Measurements from ENCODE around the gene ADAMTSL1.

Gene ADAMTSL1

DNA sequence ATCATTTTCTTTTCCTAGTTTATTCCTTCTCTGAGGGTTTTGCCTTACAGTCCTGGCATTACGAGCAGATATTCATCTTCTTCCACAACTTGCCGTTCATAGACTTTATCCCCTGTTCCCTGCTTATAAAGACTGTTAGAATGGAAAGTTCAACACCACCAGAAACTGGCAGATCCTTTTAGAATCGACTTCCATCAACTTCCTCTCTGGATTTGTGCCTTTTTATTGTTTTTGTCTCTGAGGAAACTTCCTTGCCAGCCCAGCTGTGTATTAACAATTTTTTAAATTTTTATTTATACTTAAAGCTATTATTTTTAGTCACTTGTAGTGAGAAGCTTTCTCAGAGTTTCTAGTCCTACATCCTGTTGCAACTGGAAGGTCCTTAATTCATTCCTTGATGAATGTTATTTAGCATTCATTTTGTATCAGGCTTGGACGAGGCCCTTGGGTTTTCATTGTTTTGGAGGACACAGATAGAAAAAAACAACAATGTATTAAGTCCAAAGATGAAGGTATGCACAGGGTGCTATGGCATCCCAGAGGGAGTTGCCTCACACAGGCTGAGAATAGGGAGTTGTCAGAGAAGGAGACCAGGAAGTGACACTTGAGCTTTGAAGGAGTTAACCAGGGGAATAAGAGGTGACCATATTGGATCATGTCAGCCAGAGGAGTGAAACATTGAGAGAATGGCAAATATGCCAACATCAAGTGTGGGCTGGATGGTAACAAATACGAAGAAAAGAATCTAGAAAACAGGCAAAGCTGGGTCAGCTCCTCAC, 81.3 kb downstream of the ADAMTSL1 start:
- DNase-seq (ENCODE audit: low read depth, low spot score), result no peak

DNA sequence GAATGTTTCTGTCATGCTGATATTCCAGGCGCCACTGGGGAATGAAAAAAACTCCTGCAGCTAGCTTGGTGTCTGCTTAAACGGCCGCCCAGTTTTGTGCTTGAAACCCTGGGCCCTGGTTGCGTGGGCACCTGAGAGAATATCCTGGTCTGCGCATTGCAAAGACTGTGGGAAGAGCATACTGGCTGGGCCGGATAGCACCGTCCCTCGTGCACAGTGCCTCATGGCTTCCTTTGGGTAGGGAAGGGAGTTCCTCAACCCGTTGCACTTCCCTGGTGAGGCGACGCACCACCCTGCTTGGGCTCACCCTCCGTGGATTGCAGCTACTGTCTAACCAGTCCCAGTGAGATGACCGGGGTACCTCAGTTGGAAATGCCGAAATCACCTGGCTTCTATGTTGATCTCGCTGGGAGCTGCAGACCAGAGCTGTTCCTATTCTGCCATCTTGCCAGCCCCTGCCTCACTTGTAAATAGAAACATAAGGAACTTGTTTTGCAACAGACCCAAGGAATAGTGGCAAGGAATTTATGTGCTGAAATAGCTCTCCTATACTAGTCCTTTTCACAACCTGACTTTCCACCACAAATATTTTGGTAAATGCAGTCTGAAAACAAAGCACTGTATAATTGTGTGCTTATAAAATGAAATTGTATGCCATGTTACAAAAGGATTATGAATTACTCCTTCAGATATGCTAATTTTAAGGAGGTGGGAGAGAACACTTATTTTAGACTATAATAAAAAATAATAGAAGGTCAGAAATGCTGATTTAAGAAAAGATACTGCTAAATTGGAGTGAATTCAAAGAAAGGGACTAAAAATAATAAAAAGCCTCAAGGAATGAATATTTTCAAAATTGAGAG, 90.3 kb downstream of the ADAMTSL1 start:
- DNase-seq (ENCODE audit: low read depth, low spot score), result no peak

DNA sequence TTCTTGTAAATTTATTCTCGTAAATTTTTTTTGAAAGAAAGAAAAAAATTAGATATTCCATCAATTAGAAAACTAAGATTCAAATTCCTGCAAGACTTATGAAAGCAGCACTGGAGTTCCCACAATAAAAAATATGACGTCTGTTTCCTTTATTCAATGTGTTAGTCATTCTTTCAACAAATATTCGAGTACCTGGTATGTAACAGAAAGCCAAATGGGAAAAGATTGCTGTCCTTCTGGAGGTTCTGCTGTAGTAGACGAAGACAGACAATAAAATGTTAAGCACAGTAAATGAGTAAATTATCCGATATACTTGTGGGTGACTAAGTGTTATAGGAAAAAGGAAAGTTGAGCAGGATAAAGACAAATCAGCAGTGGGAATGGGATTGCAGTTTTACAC, 92.2 kb downstream of the ADAMTSL1 start:
- DNase-seq (ENCODE audit: low read depth, low spot score), result no peak

DNA sequence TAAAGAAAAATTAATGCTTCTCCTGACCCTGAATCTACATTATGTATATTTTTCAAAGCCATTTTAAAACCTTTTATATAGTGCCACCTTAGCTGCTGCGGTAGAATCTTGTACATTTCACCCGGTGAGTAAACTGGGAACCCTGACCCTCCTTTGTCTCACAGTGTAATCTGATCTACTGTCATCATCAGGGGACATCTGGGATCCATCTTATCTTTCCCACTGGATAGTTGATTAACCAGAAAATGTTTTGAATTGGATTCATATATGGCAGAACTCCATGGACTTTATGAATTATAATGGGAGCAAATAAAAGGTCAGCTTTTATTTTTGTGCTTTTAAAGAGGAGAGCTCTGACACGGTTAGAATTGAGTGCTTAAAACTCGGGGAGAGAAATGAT, 95.0 kb downstream of the ADAMTSL1 start:
- no peak for DNase-seq (ENCODE audit: low read depth, low spot score)

DNA sequence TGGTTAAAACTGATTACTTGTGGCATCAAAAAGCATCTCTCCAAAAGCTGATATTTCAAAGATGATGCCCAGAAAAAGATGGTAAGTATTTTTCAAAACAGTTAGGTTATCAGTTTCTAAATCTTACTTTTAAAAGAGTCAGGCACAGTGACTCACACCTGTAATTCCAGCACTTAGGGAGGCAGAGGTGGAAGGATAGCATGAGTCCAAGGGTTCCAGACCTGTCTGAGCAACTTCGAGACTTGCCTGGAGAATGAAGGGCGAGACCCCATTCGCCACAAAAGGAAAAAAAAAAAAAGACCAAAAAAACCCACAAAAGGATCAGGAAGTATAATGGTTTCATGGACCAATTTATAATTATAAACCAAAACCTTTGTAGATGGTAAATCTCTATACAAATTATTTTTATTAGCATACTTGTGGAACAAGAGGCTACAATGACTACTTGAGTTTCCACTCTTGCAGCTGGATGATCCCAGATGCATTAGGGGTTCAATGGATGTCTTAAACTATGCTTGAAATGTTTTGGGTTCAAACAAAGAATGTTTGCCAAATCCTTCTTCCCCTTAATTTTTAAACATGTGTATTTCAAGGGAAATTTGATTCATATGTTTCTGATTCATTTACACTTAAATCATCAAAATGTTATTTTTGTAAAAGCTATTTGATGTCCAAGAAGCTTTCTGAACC, 96.1 kb downstream of the ADAMTSL1 start:
- DNase-seq (ENCODE audit: low read depth, low spot score), result no peak

DNA sequence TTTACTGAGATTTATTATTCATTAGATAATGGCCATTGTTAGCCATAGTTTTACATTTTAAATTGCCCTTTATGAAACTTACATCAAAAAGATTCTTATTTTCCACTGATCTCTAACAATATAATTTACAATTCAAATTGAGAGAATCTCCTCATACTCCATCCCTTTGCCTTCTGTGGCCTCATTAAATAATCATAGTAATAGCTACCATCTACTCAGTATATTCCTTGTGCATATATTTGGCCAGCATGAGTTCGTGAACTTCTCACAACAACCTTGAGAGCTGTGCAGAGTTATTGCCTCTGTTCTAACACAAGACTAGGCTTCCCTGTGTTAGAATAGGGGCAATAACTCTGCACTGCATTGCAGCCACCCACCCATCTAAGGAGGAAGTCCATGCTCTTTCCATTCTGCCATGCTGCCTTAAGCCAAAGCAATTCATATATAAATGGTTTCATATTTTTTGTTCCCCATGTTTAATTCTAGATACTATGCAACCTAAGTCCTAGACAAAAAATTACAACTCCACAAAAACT, 99.1 kb downstream of the ADAMTSL1 start:
- no peak for DNase-seq (ENCODE audit: low read depth, low spot score)

DNA sequence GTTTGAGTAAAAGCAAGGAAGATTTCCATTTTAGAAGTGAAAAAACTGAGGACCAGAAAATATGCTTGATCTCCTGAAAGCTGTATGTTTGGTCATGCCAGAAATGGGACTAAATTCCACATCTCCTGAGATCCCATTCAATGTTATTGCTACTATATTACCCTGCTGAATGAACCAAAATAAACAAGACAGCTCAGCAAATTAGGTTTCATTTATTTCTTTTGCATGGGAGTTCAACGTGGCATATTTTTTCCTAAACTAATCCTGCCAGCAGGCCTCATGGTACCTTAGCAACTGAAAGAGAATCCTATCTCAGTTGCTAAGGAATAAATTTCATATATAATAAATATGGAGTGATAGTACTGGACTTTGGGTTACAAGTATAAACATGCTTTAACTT, 101.7 kb downstream of the ADAMTSL1 start:
- DNase-seq (ENCODE audit: low read depth, low spot score), result no peak

DNA sequence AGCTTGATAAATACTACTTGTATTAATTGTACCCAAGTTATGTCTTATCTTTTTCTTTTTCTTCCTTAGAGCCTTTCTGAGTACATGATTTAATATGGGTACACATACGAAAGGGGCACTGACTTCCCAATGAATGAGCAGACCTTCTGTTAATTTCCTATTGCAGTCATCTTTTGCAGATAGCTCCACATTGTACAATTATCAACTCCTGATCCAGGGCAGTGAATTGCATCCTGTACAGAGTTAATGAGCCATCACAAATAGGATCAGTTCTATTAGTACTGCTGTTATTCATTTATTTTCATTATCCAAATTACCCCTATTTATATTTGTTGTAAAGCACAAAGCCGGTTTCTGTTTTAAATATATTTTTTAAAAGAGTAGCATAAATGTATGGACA, 105.6 kb downstream of the ADAMTSL1 start:
- no peak for DNase-seq (ENCODE audit: low read depth, low spot score)

DNA sequence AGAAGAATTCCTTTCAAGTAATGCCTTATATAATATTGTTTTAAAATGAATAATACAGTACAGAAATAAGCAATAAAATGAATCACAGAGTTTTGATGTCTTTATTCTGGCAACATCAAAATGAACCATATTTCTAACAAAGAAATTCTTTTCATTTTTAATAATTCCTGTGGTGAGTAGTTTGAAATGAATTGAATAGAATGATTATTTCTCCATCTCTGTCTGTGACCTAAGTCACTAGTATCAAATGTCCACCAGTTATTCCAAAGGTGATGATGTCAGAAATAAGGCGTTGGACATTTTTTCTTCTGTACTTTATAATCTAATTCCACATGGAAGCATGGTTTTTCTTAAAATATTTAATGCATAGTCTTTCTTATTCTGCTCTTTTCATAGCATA, 106.2 kb downstream of the ADAMTSL1 start:
- no peak for DNase-seq (ENCODE audit: low read depth, low spot score)

DNA sequence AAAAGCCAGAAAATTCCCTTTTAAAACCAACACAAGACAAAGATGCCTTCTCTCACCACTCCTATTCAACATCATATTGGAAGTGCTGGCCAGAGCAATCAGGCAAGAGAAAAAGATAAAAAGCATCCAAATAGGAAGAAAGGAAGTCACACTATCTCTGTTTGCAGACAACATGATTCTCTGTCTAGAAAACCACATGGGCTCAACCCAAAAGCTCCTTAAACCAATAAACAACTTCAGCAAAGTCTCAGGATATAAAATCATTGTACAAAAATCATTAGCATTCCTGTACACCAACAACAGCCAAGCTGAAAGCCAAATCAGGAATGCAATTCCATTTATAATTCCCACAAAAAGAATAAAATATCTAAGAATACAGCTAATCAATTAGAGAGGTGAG, 112.0 kb downstream of the ADAMTSL1 start:
- no peak for DNase-seq (ENCODE audit: low read depth, low spot score)

DNA sequence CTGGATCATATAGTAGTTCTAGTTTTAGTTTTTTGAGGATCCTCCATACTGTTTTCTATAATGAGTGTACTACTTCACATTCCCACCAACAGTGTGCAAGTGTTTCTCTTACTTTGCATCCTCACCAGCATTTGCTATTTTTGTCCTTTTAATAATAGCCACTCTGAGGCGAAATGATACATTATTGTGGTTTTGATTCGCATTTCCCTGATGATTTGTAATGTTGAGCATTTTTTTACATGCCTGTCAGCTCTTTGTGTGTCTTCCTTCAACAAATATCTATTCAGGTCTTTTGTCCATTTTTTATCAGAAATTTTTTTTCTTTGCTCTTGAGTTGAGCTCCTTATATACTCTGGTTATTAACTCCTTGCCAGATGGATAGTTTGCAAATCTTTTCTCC, 114.0 kb downstream of the ADAMTSL1 start:
- DNase-seq (ENCODE audit: low read depth, low spot score), result no peak

DNA sequence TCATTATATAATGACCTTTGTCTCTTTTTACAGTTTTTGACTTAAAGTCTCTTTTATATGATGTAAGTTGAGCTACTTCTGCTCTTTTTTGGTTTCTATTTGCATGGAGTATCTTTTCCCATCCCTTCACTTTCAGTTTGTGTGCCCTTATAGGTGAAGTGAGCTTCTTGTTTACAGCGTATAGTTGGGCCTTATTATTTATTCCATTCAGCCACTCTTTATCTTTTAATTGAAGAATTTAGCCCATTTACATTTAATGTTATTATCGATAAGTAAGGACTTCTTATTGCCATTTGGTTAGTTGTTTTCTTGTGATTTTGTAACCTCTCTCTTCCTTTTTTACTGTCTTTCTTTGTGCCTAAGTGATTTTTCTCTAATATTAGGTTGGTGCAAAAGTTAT, 117.3 kb downstream of the ADAMTSL1 start:
- no peak for DNase-seq (ENCODE audit: low read depth, low spot score)

DNA sequence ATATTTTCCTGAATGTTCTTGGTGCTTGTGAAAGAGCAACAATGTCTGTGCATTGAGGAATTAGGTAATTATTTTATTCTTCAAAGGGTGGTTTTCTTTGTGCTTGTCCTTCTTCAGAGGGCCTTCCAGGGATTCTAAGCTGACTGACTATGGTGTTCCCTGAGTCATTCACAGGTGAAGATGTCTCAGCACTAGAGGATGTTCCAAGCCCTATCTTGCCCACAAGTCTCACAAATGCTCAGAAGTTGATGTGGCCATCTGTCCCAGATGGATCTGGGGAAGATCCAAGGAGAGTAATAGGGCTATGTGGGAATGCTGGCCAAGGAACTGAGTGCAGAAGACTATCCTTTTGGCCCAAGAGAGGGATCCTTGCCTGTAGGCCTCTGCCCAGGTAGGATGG, 120.9 kb downstream of the ADAMTSL1 start:
- DNase-seq (ENCODE audit: low read depth, low spot score), result no peak

DNA sequence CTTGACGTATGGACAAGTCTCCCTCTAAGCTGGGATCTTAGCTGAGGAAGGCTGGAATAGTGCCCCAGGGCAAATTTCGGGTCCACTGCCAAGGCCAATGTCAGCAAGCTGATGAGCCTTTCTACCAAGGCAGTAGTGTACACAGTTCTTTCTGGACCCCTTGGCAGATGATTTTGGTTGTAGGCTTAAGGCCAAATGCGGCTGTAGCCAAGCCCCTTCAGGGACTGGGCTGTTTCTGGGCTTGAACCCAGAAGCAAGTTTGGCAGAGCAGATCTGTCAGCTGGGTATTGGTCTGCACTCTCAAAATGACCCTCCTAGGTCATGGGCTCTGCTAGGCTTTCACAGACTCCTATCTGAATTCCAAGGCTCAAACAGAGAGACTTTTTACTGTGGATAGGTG, 121.6 kb downstream of the ADAMTSL1 start:
- no peak for DNase-seq (ENCODE audit: low read depth, low spot score)

DNA sequence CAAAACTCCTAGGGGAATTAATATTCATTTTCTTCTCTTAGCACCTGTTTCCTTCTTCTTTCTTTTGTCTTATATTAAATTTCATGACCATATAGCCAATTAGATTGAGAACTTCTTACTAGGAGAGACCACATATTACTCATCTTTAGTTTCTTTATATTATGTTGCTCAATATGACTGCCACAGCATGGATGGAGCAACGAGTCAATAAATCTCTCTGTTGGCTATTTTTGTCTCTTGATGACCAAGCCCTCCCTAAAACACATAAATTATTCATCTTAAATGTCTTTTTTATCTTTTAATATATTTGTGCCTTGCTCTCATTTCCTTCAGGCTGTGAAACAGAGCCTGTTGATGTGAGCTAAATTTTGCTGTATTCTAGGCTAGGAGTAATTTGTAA, 123.0 kb downstream of the ADAMTSL1 start:
- no peak for DNase-seq (ENCODE audit: low read depth, low spot score)

DNA sequence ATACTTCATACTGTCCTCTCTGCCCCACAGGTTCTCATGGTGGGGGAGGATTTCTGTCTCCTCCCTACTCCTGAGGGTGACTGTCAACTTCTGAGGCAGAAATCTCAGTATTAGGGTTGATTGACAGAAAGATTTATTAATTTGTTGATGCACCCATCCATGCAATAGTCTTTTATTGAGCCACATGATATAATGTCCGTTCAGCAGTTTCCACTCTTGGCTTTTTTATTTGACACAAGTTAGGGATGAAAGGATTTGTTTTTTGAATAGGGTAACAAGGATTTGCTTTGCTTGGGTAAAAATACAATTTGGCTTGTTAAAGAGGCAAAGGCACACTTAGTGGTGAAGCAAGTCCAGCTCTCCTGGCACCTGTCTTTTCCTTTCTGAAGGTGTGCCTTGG, 125.0 kb downstream of the ADAMTSL1 start:
- DNase-seq (ENCODE audit: low read depth, low spot score), result no peak

DNA sequence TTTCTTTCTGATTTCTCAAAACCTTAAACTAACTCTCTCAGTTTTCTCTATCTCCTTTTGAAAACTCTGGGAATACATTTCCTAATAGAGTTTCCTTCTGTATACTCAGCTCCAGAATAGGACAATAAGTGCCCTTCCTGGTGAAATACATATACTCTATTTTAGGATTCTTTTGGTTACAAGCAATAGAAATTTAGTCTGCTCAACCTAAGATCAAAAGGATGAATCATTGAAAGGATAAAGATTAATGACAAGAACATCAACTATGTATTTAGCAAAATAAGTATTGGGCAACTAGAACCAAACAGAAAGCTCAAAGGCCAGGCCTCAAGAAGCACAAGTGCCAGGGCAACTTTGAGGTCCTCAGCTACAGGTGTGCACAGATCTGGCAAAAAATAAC, 127.1 kb downstream of the ADAMTSL1 start:
- DNase-seq (ENCODE audit: low read depth, low spot score), result no peak

DNA sequence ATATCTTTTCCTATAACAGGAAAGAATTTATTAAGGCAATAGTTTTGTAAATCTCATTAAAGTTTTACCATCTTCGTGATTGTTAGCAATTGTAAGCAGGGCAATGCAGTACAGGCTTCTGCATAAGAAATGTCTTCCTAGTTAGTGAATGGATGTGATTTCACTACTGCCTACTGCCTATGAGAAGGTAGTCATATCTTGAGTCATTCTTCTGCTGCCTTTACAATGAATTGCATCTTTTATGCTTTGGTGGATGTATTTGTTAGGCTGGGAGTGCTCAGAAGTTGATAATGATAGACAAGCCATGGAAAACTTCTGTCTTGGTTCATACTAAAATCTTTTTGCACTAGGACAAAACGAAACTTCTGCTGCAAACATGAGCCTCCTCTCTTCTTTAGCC, 128.0 kb downstream of the ADAMTSL1 start:
- DNase-seq (ENCODE audit: low read depth, low spot score), result no peak

DNA sequence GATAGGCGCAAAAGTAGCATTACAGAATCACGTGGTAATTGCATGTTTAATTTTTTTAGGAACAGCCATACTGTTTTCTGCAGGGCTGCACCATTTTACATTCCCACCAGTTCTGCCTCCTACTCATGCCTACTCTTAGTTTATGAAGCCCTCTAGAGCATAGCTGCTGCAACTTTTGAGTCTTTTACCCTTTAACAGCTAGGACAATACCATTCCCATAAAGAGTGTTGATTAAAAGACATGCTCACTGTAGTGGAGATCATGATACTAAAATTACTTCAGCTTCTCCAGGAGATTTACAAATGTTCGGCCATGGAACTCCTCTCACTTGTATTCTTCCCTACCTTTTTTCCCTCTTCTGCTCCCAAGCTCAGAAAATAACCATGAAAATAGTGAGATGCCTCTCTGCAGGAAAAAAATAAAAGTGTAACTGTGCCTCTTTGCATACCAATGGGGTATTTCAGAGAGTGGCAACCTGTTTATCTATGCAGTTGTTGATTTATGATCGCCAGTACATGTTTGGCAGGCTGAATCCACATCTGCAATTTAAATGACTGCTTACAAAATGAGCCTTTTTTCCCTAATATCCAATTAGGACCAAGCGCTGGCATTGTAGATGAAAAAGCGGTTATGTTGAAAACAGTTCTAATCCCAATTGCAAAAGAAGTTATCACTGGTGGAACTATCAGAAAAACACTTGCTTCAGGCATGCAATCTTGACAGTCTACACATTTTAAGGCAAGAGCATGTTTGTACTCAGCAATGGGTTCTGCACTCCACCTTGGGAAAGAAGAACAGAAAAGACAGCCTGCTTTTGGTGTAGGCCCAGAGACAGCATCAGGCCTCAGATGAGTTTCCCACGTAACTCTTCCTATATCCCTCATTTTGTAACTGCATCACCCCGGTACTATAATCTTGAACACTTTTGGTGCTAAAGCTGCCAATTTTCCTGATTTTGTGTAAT, 131.1 kb downstream of the ADAMTSL1 start:
- no peak for DNase-seq (ENCODE audit: low read depth, low spot score)

DNA sequence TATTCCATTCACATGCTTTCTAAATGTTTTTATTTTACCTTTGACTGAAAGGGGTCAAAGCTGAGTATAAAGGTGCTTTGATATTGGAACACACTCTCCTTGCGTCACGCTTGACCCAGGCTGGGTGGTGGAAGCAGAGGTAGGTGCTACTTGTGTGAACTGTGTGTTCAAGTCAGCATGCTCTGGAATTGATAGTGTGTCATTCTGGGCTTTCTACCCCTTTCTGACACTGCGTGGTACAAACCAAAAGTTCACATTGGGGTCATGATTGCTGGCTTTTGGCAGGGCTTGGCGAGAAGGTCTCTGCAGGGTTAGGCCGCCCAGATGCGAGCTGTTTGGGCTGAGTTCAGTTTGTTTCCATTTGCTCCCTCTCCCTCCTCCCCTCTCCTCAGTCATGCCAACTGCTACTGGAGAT, 131.8 kb downstream of the ADAMTSL1 start:
- peak; percentile 70 for DNase-seq (ENCODE audit: low read depth, low spot score)

DNA sequence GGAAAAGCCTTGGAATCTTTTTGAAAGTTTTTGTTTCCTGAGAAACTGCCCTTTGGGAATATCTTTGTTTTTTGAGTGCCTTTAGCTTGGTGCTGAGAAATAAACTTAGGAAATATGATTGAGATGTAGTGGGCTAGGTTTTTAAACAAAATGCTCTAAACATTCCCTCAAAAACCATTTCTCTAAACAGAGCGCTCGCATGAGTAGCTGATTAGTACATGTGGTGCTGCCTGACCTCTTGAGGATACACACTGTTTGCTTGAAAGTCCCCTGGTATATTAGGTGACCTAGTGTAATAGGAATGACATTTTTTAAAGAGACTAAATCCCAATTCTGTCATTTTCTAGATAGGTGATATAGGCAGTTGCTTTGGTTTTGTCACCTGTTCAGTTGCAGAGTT, 132.3 kb downstream of the ADAMTSL1 start:
- no peak for DNase-seq (ENCODE audit: low read depth, low spot score)
